GM12892 (cell line): Measurements from ENCODE around the gene MT1A.

Experiments used
- POLR2A ChIP-seq: IDR thresholded peaks from 2 replicates; pipeline ENCODE4 v1.6.1; 2011; ENCODE audit warnings: low read depth, low read length, control low read depth
- POLR2AphosphoS5 ChIP-seq: IDR thresholded peaks from 2 replicates; pipeline ENCODE4 v1.6.1; 2011; ENCODE audit warnings: low read depth, low read length, control low read depth
- TAF1 ChIP-seq: IDR thresholded peaks from 2 replicates; pipeline ENCODE4 v1.6.1; 2011; ENCODE audit warnings: low read depth, mild to moderate bottlenecking, control low read depth, low read length, borderline replicate concordance

DNA sequence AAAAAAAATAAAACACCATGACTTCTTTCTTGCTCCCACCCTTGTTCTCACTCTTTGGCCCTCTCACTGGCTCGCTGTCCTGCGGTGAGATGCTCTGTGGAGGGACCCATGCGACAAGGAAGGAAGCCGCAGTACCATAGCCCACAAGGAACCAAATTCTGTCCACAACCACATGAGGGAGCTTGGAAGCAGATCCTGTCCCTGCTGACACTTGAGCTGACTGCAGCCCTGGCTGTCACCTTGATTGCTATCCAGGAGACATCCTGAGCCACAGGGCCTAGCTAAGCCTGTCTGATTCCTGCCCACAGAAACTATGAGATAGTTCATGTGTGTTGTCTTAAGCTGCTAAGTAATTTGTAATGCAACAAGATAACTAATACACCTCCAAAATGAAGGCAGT lies 34.9 kb upstream of the MT1A start:
- TF ChIP-seq POLR2A (no peak), POLR2AphosphoS5 (no peak), TAF1 (no peak)
